Endothelial cell of umbilical vein (primary cell): ENCODE measurements around the gene CMPK2.

ENCODE experiments used
- CTCF ChIP-seq, 2 donors: IDR thresholded peaks; 1 replicate in 1 of 2; 2 replicates in 1 of 2; pipeline ENCODE4 v1.5.1; 2011; ENCODE audit warnings: low read length in 2 of 2, mild to moderate bottlenecking in 2 of 2, moderate library complexity in 2 of 2, control low read depth in 1 of 2, inconsistent platforms in 1 of 2, low read depth in 1 of 2; ENCODE audit not compliant: insufficient read depth in 1 of 2; ENCODE audit errors: extremely low read depth in 1 of 2
- FOS ChIP-seq: IDR thresholded peaks from 2 replicates; pipeline ENCODE4 v1.6.1; 2011; ENCODE audit warnings: mild to moderate bottlenecking, low read length, moderate library complexity, borderline replicate concordance; ENCODE audit not compliant: insufficient read depth
- JUN ChIP-seq: IDR thresholded peaks from 2 replicates; pipeline ENCODE4 v1.6.1; 2011; ENCODE audit warnings: borderline replicate concordance, low read depth; ENCODE audit not compliant: insufficient read length, insufficient read depth
- MAX ChIP-seq: IDR thresholded peaks from 2 replicates; pipeline ENCODE4 v1.6.1; 2011; ENCODE audit not compliant: insufficient read depth, insufficient read length
- POLR2A ChIP-seq: IDR thresholded peaks from 2 replicates; pipeline ENCODE4 v1.6.1; 2012; ENCODE audit warnings: low read depth, mild to moderate bottlenecking, control low read depth, low read length
- POLR2AphosphoS5 ChIP-seq: IDR thresholded peaks from 2 replicates; pipeline ENCODE4 v1.6.1; 2012; ENCODE audit warnings: low read depth, mild to moderate bottlenecking, control low read depth, low read length, moderate library complexity; ENCODE audit not compliant: insufficient read depth

- no peak for TF ChIP-seq FOS
- no peak for TF ChIP-seq POLR2A
- no peak for TF ChIP-seq CTCF (IDR thresholded peaks at IDR 0.05; ENCODE audit: extremely low read depth in 1 of 2, insufficient read depth in 1 of 2, low read depth in 1 of 2, low read length in 2 of 2)
- no peak for TF ChIP-seq MAX
- TF ChIP-seq POLR2AphosphoS5, result no peak
- TF ChIP-seq JUN, result no peak
Observed at GRCh38 chr2:6824962-6825361, 40.7 kb downstream of the CMPK2 start.
